Measurements from ENCODE around the gene ZNF236.

The ZNF236 gene

GRCh38 chr18:76866666-76867065 is 44.3 kb downstream of the ZNF236 start:
- no peak for DNase-seq

DNA sequence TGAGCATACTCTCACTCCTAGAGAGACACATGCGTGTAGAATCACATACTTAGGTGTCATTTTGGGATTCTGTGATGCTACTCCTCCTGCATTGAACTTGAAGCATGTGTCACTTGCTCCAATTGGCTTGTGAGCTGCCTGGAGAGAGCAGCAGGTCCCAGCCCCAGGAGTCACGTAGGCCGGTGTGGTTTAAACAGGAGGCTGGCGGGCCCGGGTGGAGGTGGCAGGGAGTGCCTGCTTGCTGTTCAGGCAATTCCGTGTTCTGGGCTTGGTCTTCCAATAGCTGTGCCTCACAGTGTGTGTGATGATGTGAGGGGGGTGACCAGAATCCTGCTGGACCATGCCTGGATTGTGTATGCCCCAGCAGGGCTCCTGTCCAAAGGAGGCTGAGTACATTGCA is 51.0 kb downstream of the ZNF236 start:
- DNase-seq: no peak

GRCh38 chr18:76873713-76874112 is 51.4 kb downstream of the ZNF236 start:
- no peak for DNase-seq

GRCh38 chr18:76874642-76875389 is 52.5 kb downstream of the ZNF236 start:
- DNase-seq: peak; percentile 58

- DNase-seq: peak; percentile 32
Measured at GRCh38 chr18:76875390-76876325, 53.3 kb downstream of the ZNF236 start.

DNA sequence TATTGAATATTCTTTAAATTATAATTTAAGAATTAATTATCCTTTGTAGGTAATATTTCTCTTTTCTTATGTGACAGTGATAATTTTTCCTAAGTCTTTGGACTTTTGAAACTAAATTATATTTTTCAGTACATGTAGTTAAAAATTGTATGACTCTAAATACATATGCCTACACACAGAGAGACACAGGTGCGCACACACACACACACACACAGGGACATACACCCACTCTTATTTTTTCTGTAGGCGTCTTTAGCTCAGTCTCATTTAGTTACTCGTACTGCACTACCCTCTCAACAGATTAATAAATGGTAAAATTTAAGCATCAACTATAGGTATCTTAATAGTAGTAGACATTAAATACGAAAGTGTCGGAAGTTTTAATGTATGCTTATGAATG is 56.1 kb downstream of the ZNF236 start:
- DNase-seq: no peak

DNA sequence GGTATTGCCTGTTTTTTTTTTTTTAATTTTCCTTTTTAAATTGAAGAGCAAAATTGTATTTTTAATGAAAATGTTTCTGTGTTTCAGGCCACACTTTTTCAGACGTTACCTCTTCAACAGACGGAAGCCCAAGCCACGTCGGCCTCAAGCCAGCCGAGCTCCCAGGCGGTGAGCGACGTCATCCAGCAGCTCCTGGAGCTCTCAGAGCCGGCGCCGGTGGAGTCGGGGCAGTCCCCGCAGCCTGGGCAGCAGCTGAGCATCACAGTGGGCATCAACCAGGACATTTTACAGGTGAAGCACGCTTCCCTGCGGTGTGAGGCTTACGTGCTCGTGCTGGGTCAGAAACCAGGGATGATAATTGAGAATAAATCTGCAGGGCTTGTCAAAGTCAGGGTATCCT is 57.7 kb downstream of the ZNF236 start:
- DNase-seq: no peak

DNA sequence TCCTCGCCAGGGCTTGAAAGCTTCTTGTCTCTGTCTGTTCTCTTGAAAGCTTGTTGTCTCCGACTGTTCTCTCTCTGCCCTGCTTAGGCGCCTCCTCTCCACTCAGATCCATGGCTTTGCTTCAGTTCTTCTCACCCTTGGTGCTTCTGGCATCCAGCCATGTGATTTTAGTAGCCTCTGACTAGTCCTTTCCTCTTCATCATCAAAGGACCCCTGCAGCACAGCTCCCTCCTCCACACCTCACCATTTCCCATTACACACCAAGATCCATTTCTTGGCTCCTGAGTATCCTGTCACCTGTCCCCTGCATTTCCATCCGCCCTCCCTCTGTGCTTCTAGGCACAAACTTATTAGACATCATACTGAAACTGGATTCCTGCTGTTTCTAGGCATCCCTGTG is 59.4 kb downstream of the ZNF236 start:
- no peak for DNase-seq

DNA sequence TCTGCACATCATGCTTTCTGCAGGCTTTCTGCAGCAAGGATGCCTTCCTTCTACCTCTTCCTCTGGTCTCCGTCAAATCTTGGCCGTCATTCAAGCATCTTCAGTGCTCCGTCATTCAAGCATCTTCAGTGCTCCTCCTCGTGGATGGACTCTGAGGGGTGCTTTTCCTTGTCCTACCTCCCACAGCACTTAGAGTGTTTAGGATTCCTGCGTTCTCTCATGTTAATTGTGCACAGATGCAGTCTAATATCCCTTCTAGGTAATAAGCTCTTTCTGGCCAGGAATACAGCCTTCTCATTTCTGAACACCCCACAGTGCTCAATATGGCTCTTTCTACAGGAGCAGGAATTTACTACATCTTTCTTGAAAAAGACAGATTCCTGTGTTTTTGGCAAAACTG is 59.8 kb downstream of the ZNF236 start:
- DNase-seq: no peak

GRCh38 chr18:76885001-76885400 is 62.6 kb downstream of the ZNF236 start:
- no peak for DNase-seq

GRCh38 chr18:76886112-76886511 is 63.8 kb downstream of the ZNF236 start:
- DNase-seq: no peak

GRCh38 chr18:76889091-76889699 is 66.8 kb downstream of the ZNF236 start:
- DNase-seq: no peak

DNA sequence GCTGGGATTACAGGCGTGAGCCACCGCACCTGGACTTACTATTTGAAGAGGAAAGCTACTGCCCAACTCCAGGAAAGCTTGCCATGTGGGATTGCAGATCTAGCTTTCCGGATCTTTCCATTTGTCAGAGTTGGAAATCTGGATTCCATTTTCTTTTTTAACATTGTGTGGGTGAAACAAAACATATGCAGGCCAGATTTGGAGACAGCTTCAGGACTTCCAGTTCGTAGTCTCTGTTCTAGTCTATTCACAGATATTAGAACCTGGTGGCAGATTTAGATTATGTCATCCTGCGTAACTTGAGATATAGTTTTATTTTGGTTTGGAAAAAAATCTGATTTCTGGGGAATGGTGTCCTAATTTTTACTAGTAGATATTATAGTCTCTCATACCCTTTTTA is 70.5 kb downstream of the ZNF236 start:
- DNase-seq: no peak

GRCh38 chr18:76894566-76895346 is 72.4 kb downstream of the ZNF236 start:
- no peak for DNase-seq

DNA sequence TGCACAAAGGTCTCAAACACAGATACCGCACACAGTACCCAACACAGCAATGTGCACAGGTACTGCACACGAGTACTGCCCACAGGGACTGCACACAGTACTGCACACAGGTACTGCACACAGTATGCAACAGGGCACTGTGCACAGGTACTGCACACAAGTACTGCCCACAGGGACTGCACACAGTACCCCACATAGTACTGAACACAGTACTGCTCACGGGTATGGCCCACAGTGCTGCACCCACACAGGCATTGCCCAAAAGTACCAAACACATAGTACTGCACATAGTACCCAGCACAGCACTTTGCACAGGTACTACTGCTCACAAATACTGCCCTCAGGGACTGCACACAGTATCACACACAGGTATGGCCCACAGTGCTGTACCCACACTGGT is 73.1 kb downstream of the ZNF236 start:
- DNase-seq: no peak

- DNase-seq: no peak
Measured at GRCh38 chr18:76896677-76897076, 74.3 kb downstream of the ZNF236 start.

GRCh38 chr18:76897257-76897656 is 74.9 kb downstream of the ZNF236 start:
- DNase-seq: no peak

DNA sequence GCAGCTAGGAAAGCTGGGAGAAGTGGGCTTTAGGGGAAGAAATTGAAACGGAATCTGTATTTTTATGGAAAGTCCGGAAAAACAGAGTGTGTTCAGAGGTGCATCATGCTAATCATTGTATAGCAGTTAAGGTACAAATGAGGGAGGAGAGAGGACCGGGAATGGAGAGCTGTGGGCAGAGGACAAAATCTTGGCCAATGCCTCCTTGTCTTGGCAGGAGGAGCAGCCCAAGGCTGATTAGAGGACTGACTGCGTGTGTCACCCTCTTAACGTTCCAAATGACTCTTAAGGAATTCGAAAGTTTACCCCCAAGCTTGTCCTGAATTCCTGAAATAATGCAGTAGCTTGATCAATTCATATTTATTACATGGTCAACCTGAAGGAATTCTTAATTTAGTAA is 81.0 kb downstream of the ZNF236 start:
- DNase-seq: no peak

- DNase-seq: no peak
Measured at GRCh38 chr18:76905821-76906220, 83.5 kb downstream of the ZNF236 start.

- no peak for DNase-seq
Measured at GRCh38 chr18:76908277-76908676, 85.9 kb downstream of the ZNF236 start.

DNA sequence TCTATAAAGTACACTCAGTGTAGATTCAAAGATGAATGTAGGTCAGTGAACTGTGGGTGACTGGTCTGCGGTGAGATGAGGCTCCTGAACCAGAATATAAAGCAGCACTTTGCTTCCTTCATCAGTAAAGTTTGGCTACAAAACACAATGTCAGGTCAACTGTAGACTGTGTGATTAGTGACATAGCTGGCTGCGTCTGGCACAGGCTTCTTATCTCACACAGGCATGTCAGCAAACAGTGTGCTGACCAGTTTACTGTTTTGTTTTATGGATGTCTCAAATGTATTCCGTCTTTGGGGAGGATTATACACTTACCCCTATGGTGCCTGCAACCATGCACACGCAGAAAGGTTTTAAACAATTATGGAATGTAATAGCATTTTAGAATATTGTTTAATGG is 87.1 kb downstream of the ZNF236 start:
- DNase-seq: no peak

DNA sequence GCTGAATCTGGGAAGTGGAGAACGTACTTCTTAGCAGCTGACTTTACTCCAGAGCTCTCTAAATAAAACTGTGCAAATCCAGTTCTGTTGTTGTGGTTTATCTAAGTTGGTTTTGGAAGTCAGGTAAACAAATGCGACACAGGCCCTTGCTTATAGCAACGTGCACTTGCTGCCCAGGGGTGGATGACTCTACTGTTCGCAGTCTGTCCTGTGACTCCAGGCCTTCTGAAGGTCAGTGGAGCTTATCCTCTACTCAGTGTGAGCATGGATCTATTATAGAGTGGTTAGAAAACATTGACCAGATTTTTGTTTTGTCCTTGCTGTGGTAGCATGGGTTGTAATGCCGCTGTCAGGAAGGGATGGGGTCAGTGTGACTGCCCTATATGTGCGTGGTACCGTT is 89.1 kb downstream of the ZNF236 start:
- no peak for DNase-seq

GRCh38 chr18:76913583-76913982 is 91.2 kb downstream of the ZNF236 start:
- no peak for DNase-seq

Measured in activated naive CD4-positive, alpha-beta T cell treated with Interleukin-2 at 50 U/mL for 16 hours (primary cell).